Mesenchymal stem cell (in vitro differentiated cells and primary cell): ENCODE results near the gene INSM2.

Source experiments
- DNase-seq: peaks from one replicate; pipeline ENCODE4 v3.0.0-alpha.2; 2013
- H2AFZ ChIP-seq: one replicate; pipeline ENCODE4 v1.6.1; 2013; ENCODE audit warnings: low read depth, mild to moderate bottlenecking, control low read depth, inconsistent platforms, low read length, moderate library complexity
- H2AK5ac ChIP-seq: 2 replicates; pipeline ENCODE4 v1.6.1; 2013; ENCODE audit warnings: low read length, moderate library complexity, mild to moderate bottlenecking, inconsistent platforms; ENCODE audit not compliant: severe bottlenecking
- H2BK120ac ChIP-seq: one replicate; pipeline ENCODE4 v1.6.1; 2013; ENCODE audit warnings: low read depth, mild to moderate bottlenecking, inconsistent platforms, low read length, moderate library complexity
- H2BK12ac ChIP-seq, 2 experiments: one replicate each; pipeline ENCODE4 v1.6.1; 2013; ENCODE audit warnings: inconsistent platforms in 2 of 2, low read length in 2 of 2, mild to moderate bottlenecking in 2 of 2, moderate library complexity in 2 of 2, control low read depth in 1 of 2
- H2BK15ac ChIP-seq: one replicate; pipeline ENCODE4 v1.6.1; 2013; ENCODE audit warnings: mild to moderate bottlenecking, low read depth, inconsistent platforms; ENCODE audit not compliant: poor library complexity, severe bottlenecking
- H2BK5ac ChIP-seq: 2 replicates; pipeline ENCODE4 v1.6.1; 2013; ENCODE audit warnings: low read depth, mild to moderate bottlenecking, low read length, control low read depth, inconsistent platforms; ENCODE audit not compliant: poor library complexity, severe bottlenecking
- H3K14ac ChIP-seq, 2 experiments: one replicate each; pipeline ENCODE4 v1.6.1; 2013; ENCODE audit warnings: inconsistent platforms in 2 of 2, low read length in 2 of 2, control low read depth in 1 of 2, mild to moderate bottlenecking in 1 of 2, moderate library complexity in 1 of 2
- H3K18ac ChIP-seq, 2 experiments: one replicate each; pipeline ENCODE4 v1.6.1; 2013; ENCODE audit warnings: inconsistent platforms in 2 of 2, low read length in 2 of 2, control low read depth in 1 of 2, low read depth in 1 of 2, mild to moderate bottlenecking in 1 of 2
- H3K23ac ChIP-seq, 2 experiments: one replicate each; pipeline ENCODE4 v1.6.1; 2013; ENCODE audit warnings: inconsistent platforms in 2 of 2, low read length in 2 of 2, mild to moderate bottlenecking in 2 of 2, moderate library complexity in 2 of 2, control low read depth in 1 of 2
- H3K27ac ChIP-seq: 2 replicates; pipeline ENCODE4 v1.5.1; 2013; ENCODE audit warnings: mild to moderate bottlenecking, moderate library complexity, low read length, control low read depth, inconsistent platforms; ENCODE audit not compliant: poor library complexity, severe bottlenecking
- H3K27me3 ChIP-seq, 2 experiments: 2 replicates each; pipeline versions ENCODE4 v1.6.1 to v1.7.0; 2013; ENCODE audit warnings: low read length in 2 of 2, mild to moderate bottlenecking in 2 of 2, moderate library complexity in 2 of 2, control low read depth in 1 of 2, inconsistent platforms in 1 of 2; ENCODE audit not compliant: control insufficient read depth in 1 of 2, insufficient read depth in 1 of 2
- H3K36me3 ChIP-seq, 2 experiments: 2 replicates each; pipeline versions ENCODE4 v1.6.1 to v1.7.0; 2013; ENCODE audit warnings: low read length in 2 of 2, control low read depth in 1 of 2, inconsistent platforms in 1 of 2, low read depth in 1 of 2, mild to moderate bottlenecking in 1 of 2; ENCODE audit not compliant: insufficient read depth in 2 of 2, control insufficient read depth in 1 of 2
- H3K4ac ChIP-seq, 2 experiments: one replicate each; pipeline ENCODE4 v1.6.1; 2013; ENCODE audit warnings: inconsistent platforms in 2 of 2, low read length in 2 of 2, mild to moderate bottlenecking in 2 of 2, moderate library complexity in 2 of 2, control low read depth in 1 of 2, low read depth in 1 of 2
- H3K4me1 ChIP-seq: 2 replicates; pipeline ENCODE4 v1.6.1; 2013; ENCODE audit warnings: low read depth, low read length, control low read depth; ENCODE audit not compliant: control insufficient read depth, insufficient read depth
- H3K4me2 ChIP-seq: 2 replicates; pipeline ENCODE4 v1.6.1; 2013; ENCODE audit warnings: low read length, mild to moderate bottlenecking, inconsistent platforms; ENCODE audit not compliant: poor library complexity, severe bottlenecking
- H3K4me3 ChIP-seq, 2 experiments: 2 replicates each; pipeline versions ENCODE4 v1.5.1 to v1.7.0; 2013; ENCODE audit warnings: low read length in 2 of 2, mild to moderate bottlenecking in 2 of 2, control low read depth in 1 of 2, low read depth in 1 of 2; ENCODE audit not compliant: insufficient read depth in 1 of 2
- H3K79me1 ChIP-seq: replicated peaks from 2 replicates; pipeline ENCODE4 v1.6.1; 2013; ENCODE audit warnings: mild to moderate bottlenecking, control low read depth, low read length, inconsistent platforms; ENCODE audit not compliant: poor library complexity, severe bottlenecking
- H3K9ac ChIP-seq: 2 replicates; pipeline ENCODE4 v1.7.0; 2013; ENCODE audit warnings: mild to moderate bottlenecking, low read length, moderate library complexity
- H3K9me3 ChIP-seq: 2 replicates; pipeline ENCODE4 v1.7.0; 2013; ENCODE audit warnings: mild to moderate bottlenecking, low read length; ENCODE audit not compliant: control insufficient read depth
- H4K8ac ChIP-seq: one replicate; pipeline ENCODE4 v1.6.1; 2013; ENCODE audit warnings: inconsistent platforms, mild to moderate bottlenecking, low read length, moderate library complexity
- H4K91ac ChIP-seq: one replicate; pipeline ENCODE4 v1.6.1; 2013; ENCODE audit warnings: mild to moderate bottlenecking, low read length, inconsistent platforms
- WGBS: methylation state at CpG from one replicate; pipeline ENCODE4 v1.1.7; 2013; ENCODE audit warnings: mixed read lengths; 5-methylcytosine and 5-hydroxymethylcytosine counted together

Gene INSM2

DNA sequence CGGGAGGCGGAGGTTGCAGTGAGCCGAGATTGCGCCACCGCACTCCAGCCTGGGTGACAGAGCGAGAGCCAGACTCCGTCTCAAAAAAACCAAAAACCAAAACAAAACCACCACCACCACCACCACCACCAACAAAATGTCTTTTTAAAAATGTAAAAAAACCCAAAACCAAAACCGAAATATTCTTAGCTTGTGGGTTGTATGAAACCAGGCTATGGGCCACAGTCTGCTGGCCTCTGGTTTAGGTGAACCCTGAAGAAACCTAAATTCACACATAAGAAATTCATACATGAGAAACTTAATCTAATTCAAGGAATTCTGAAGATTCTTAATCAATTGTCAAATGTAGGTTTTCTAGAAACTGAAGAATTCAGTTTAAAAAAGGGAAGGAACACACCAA is 37.6 kb downstream of the INSM2 start:
- Histone ChIP-seq H3K14ac (no peak overlapping the region), H2BK12ac (no peak overlapping the region), H3K23ac (no peak overlapping the region), H3K4me1 (no peaks in the 10 kb centered on the region), H3K36me3 (peaks cover 0 to 20% of the 10 kb centered on the region in 2 experiments), H3K4me3 (no peak overlapping the region), H4K91ac (no peak overlapping the region), H3K4ac (no peak overlapping the region), H3K18ac (no peak overlapping the region), H2AK5ac (no peak overlapping the region), H4K8ac (no peak overlapping the region), H3K27me3 (no peaks in the 10 kb centered on the region), H2AFZ (no peak overlapping the region), H2BK15ac (no peak overlapping the region), H3K27ac (no peak overlapping the region), H2BK5ac (no peak overlapping the region), H3K9ac (no peak overlapping the region), H3K4me2 (no peak overlapping the region), H2BK120ac (no peak overlapping the region), H3K79me1 (no peaks in the 10 kb centered on the region), H3K9me3 (no peaks in the 10 kb centered on the region)
- WGBS, result over 99% methylated on average over 8 of the region's 8 CpGs
- no peak for DNase-seq

GRCh38 chr14:35573911-35574310 is 39.9 kb downstream of the INSM2 start:
- Histone ChIP-seq H3K36me3 (peaks cover 0 to 15% of the 10 kb centered on the region in 2 experiments), H2BK12ac (no peak overlapping the region), H3K79me1 (no peaks in the 10 kb centered on the region), H4K8ac (no peak overlapping the region), H3K27ac (no peak overlapping the region), H3K27me3 (no peaks in the 10 kb centered on the region), H4K91ac (no peak overlapping the region), H2AK5ac (no peak overlapping the region), H3K4me2 (no peak overlapping the region), H2BK5ac (no peak overlapping the region), H3K9ac (no peak overlapping the region), H2AFZ (no peak overlapping the region), H3K14ac (no peak overlapping the region), H3K4me3 (no peak overlapping the region), H3K23ac (no peak overlapping the region), H3K18ac (no peak overlapping the region), H3K4me1 (no peaks in the 10 kb centered on the region), H2BK120ac (no peak overlapping the region), H3K9me3 (no peaks in the 10 kb centered on the region), H3K4ac (no peak overlapping the region), H2BK15ac (no peak overlapping the region)
- no CpG with 5 or more reads among the region's 2 CpGs for WGBS
- no peak for DNase-seq

- H3K23ac ChIP-seq, result no peak overlapping the region
- H2BK5ac ChIP-seq, result no peak overlapping the region
- H3K27ac ChIP-seq, result no peak overlapping the region
- no peak overlapping the region for H2AFZ ChIP-seq
- no peaks in the 10 kb centered on the region for H3K4me1 ChIP-seq
- H4K91ac ChIP-seq, result no peak overlapping the region
- H2AK5ac ChIP-seq, result no peak overlapping the region
- no peak overlapping the region for H3K4me3 ChIP-seq
- H3K4ac ChIP-seq, result no peak overlapping the region
- no peaks in the 10 kb centered on the region for H3K27me3 ChIP-seq
- no peak for DNase-seq
- H3K9ac ChIP-seq, result no peak overlapping the region
- H3K18ac ChIP-seq, result no peak overlapping the region
- no peak overlapping the region for H3K14ac ChIP-seq
- H2BK120ac ChIP-seq, result no peak overlapping the region
- peaks cover 0 to 10% of the 10 kb centered on the region in 2 experiments for H3K36me3 ChIP-seq
- no peaks in the 10 kb centered on the region for H3K79me1 ChIP-seq
- H3K9me3 ChIP-seq, result no peaks in the 10 kb centered on the region
- no peak overlapping the region for H2BK15ac ChIP-seq
- H3K4me2 ChIP-seq, result no peak overlapping the region
- no peak overlapping the region for H4K8ac ChIP-seq
- H2BK12ac ChIP-seq, result no peak overlapping the region
Measured at GRCh38 chr14:35576260-35576659, 42.3 kb downstream of the INSM2 start.

DNA sequence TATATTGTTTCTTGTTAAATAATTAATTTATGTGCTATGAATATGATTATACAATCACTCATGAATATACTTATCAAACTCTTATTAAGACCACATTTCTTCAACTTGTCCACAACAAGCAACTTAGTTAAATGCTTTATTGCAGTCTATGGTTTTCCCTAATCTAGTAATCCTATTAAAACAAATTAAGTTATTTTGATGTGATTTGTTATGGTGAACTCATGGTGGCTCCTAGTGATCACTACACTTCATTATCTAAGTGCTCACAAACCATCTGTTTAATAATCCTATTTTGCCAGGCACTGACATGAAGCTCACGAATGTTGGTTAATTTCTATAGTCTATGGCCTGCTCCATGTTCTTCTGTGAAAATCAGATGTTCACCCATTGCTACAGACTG is 42.9 kb downstream of the INSM2 start:
- H2BK120ac ChIP-seq, result no peak overlapping the region
- no peak overlapping the region for H4K8ac ChIP-seq
- H2BK15ac ChIP-seq, result no peak overlapping the region
- no peaks in the 10 kb centered on the region for H3K4me1 ChIP-seq
- no peak overlapping the region for H3K9ac ChIP-seq
- no peaks in the 10 kb centered on the region for H3K9me3 ChIP-seq
- H3K79me1 ChIP-seq, result no peaks in the 10 kb centered on the region
- peaks cover 0 to 10% of the 10 kb centered on the region in 2 experiments for H3K36me3 ChIP-seq
- no peaks in the 10 kb centered on the region for H3K27me3 ChIP-seq
- no peak overlapping the region for H3K27ac ChIP-seq
- no peak overlapping the region for H2BK12ac ChIP-seq
- DNase-seq, result no peak
- no peak overlapping the region for H2BK5ac ChIP-seq
- H2AFZ ChIP-seq, result no peak overlapping the region
- no peak overlapping the region for H4K91ac ChIP-seq
- no peak overlapping the region for H3K18ac ChIP-seq
- H3K4ac ChIP-seq, result no peak overlapping the region
- no peak overlapping the region for H3K23ac ChIP-seq
- 100% methylated on average over 1 of the region's 1 CpG for WGBS
- no peak overlapping the region for H3K4me3 ChIP-seq
- no peak overlapping the region for H3K14ac ChIP-seq
- no peak overlapping the region for H2AK5ac ChIP-seq
- H3K4me2 ChIP-seq, result no peak overlapping the region
